ENCODE results near the gene RPS19BP1. TPM values are rescaled to one million over a fixed set of nuclear protein-coding genes. Genes with fewer than 3 reads are reported as not detected.

Gene RPS19BP1
- total RNA-seq, 2 experiments from 2014 or later: 65.8 to 69.7 TPM

- H3K9me3 Mint-ChIP-seq: no peaks in the 10 kb centered on the region
- no peaks in the 10 kb centered on the region for H3K27me3 ChIP-seq (ENCODE audit: control insufficient read depth in 1 of 2, insufficient read depth in 2 of 2, low read length in 2 of 2)
- no peaks in the 10 kb centered on the region for H3K27me3 Mint-ChIP-seq
- H3K27ac Mint-ChIP-seq: no peak overlapping the region
- no peak overlapping the region for H3K27ac ChIP-seq (ENCODE audit: low read depth in 1 of 2, low read length in 2 of 2)
- TF ChIP-seq, protein P1, sequence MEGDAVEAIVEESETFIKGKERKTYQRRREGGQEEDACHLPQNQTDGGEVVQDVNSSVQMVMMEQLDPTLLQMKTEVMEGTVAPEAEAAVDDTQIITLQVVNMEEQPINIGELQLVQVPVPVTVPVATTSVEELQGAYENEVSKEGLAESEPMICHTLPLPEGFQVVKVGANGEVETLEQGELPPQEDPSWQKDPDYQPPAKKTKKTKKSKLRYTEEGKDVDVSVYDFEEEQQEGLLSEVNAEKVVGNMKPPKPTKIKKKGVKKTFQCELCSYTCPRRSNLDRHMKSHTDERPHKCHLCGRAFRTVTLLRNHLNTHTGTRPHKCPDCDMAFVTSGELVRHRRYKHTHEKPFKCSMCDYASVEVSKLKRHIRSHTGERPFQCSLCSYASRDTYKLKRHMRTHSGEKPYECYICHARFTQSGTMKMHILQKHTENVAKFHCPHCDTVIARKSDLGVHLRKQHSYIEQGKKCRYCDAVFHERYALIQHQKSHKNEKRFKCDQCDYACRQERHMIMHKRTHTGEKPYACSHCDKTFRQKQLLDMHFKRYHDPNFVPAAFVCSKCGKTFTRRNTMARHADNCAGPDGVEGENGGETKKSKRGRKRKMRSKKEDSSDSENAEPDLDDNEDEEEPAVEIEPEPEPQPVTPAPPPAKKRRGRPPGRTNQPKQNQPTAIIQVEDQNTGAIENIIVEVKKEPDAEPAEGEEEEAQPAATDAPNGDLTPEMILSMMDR (IDR thresholded peaks at IDR 0.05): no peak
- ChIA-PET CTCF (no interaction called here), POLR2A (no interaction called here)
- ATAC-seq (ENCODE audit: poor library complexity) (no peak), DNase-seq (no peak)
- H3K9me3 ChIP-seq (ENCODE audit: control insufficient read depth in 1 of 2, insufficient read depth in 1 of 2, low read length in 2 of 2): no peaks in the 10 kb centered on the region
- H3K36me3 Mint-ChIP-seq (ENCODE audit: low read depth): no peaks in the 10 kb centered on the region
- peaks cover 15% of the 10 kb centered on the region for H3K4me1 ChIP-seq (ENCODE audit: insufficient read depth, low read length)
- H3K4me3 ChIP-seq (ENCODE audit: low read length): no peak overlapping the region
- peaks cover 6% of the 10 kb centered on the region for H3K4me1 Mint-ChIP-seq (ENCODE audit: low read depth)
- H3K4me3 Mint-ChIP-seq: no peak overlapping the region
- intact Hi-C loops (cut with DNase I, micrococcal nuclease): no loop called here
- H3K36me3 ChIP-seq (ENCODE audit: insufficient read depth, low read length): no peaks in the 10 kb centered on the region
Measured at GRCh38 chr22:39487826-39488520, 44.6 kb downstream of the RPS19BP1 start.

- Histone ChIP-seq H3K4me3 (ENCODE audit: low read length) (no peak overlapping the region), H3K4me1 (ENCODE audit: insufficient read depth, low read length) (peaks cover 15% of the 10 kb centered on the region), H3K27me3 (ENCODE audit: control insufficient read depth in 1 of 2, insufficient read depth in 2 of 2, low read length in 2 of 2) (no peaks in the 10 kb centered on the region), H3K36me3 (ENCODE audit: insufficient read depth, low read length) (no peaks in the 10 kb centered on the region), H3K9me3 (ENCODE audit: control insufficient read depth in 1 of 2, insufficient read depth in 1 of 2, low read length in 2 of 2) (no peaks in the 10 kb centered on the region), H3K27ac (ENCODE audit: low read depth in 1 of 2, low read length in 2 of 2) (no peak overlapping the region)
- Mint-ChIP-seq H3K4me1 (ENCODE audit: low read depth) (peaks cover 6% of the 10 kb centered on the region), H3K27ac (no peak overlapping the region), H3K4me3 (no peak overlapping the region), H3K36me3 (ENCODE audit: low read depth) (no peaks in the 10 kb centered on the region), H3K27me3 (no peaks in the 10 kb centered on the region), H3K9me3 (no peaks in the 10 kb centered on the region)
- DNase-seq: no peak
- ChIA-PET POLR2A (no interaction called here), CTCF (no interaction called here)
- no peak for ATAC-seq (ENCODE audit: poor library complexity)
- intact Hi-C loops (cut with DNase I, micrococcal nuclease): no loop called here
- TF ChIP-seq, protein P1 (IDR thresholded peaks at IDR 0.05): no peak
Measured at GRCh38 chr22:39486951-39487825, 45.4 kb downstream of the RPS19BP1 start.

DNA sequence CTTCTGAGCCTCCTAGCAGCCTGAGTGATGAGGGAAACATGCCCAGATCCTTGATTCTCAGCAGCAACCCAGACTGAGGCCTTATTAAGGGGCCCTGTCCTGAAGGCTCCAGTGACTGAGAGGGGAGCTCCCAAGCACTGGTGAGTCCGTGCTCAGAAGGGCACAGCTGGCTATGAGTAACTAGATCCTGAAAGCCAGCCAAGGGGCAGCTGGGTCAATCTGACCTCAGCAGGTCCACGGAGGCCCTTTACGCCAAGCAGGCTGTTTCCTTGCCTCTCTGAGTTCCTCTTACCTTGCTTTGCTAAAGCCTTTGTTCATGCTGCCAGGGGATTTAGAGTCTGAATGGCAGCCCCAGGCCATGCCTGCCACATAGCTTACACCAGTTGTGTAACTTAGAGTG is 49.8 kb downstream of the RPS19BP1 start:
- no peaks in the 10 kb centered on the region for H3K4me1 Mint-ChIP-seq (ENCODE audit: low read depth)
- H3K4me3 Mint-ChIP-seq: no peak overlapping the region
- Histone ChIP-seq H3K36me3 (ENCODE audit: insufficient read depth, low read length) (no peaks in the 10 kb centered on the region), H3K9me3 (ENCODE audit: control insufficient read depth in 1 of 2, insufficient read depth in 1 of 2, low read length in 2 of 2) (no peaks in the 10 kb centered on the region), H3K4me3 (ENCODE audit: low read length) (no peak overlapping the region), H3K27ac (ENCODE audit: low read depth in 1 of 2, low read length in 2 of 2) (no peak overlapping the region), H3K4me1 (ENCODE audit: insufficient read depth, low read length) (no peaks in the 10 kb centered on the region), H3K27me3 (ENCODE audit: control insufficient read depth in 1 of 2, insufficient read depth in 2 of 2, low read length in 2 of 2) (no peaks in the 10 kb centered on the region)
- DNase-seq (no peak), ATAC-seq (ENCODE audit: poor library complexity) (no peak)
- ChIA-PET POLR2A (no interaction called here), CTCF (no interaction called here)
- no peaks in the 10 kb centered on the region for H3K27me3 Mint-ChIP-seq
- H3K36me3 Mint-ChIP-seq (ENCODE audit: low read depth): no peaks in the 10 kb centered on the region
- H3K9me3 Mint-ChIP-seq: no peaks in the 10 kb centered on the region
- H3K27ac Mint-ChIP-seq: no peak overlapping the region
- intact Hi-C loops (cut with DNase I, micrococcal nuclease): no loop called here
- TF ChIP-seq, protein P1 (IDR thresholded peaks at IDR 0.05): no peak

Data from CD4-positive, alpha-beta T cell (primary cell).